ENCODE results near the gene CMPK2. TPM values are rescaled to one million over a fixed set of nuclear protein-coding genes. Genes with fewer than 3 reads are reported as not detected.

The CMPK2 gene
- total RNA-seq, 1 experiment from 2014 or later, result 0.52 TPM

DNA sequence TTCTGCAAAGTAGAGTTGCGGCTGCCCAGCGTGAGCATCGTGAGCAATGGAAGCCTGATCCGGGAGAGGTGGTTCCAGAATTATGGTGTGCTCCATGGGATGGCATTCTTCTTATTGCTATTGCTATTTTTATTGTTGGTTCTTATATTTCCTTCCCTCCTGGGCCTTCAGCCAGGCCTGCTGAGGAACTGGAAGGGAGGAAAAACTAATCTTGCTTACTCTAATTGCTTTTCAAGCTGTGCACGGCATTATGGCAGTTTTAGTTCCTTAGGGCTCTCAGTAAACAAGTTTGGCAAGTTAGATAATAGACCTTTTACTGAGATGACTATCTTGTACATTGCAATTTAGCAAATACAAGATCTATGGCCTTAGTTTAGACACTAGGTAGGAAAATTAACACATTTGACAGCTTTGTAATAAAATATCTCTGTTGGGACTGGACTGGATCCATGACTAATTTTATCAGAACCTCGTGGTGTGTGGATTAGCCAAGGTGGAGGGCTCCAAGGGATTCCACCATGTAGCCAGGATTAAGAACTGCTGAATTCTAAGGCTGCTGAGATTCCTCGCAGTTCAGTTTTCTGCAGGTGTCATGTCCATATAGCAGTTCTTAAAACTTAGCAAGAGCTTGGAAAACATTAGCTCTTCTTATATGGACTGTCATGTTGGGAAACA lies 17.9 kb upstream of the CMPK2 start:
- Mint-ChIP-seq H3K36me3 (ENCODE audit: insufficient read depth, unreplicated experiment) (no peaks in the 10 kb centered on the region), H3K4me3 (ENCODE audit: unreplicated experiment) (no peak overlapping the region), H3K9me3 (ENCODE audit: unreplicated experiment) (peaks cover 10% of the 10 kb centered on the region), H3K27ac (ENCODE audit: unreplicated experiment) (no peak overlapping the region), H3K27me3 (ENCODE audit: insufficient read depth, unreplicated experiment) (peaks cover 2% of the 10 kb centered on the region), H3K4me1 (ENCODE audit: low read depth, unreplicated experiment) (no peaks in the 10 kb centered on the region)
- CTCF ChIA-PET, result no interaction called here
- POLR2A ChIA-PET, result no interaction called here
- H3K4me1 ChIP-seq, result no peaks in the 10 kb centered on the region
- DNase-seq, result no peak
- no peaks in the 10 kb centered on the region for H3K36me3 ChIP-seq (ENCODE audit: control insufficient read depth, insufficient read depth, low read length)
- no TSS peak for BruUV-seq (replicated peaks)
- no peaks in the 10 kb centered on the region for H3K27me3 ChIP-seq (replicated peaks; ENCODE audit: control insufficient read depth, insufficient read depth, low read length)
- peaks cover 4% of the 10 kb centered on the region; the same call in 1 of the 2 replicates for H3K9me3 ChIP-seq
- intact Hi-C loops (cut with micrococcal nuclease; ENCODE audit: unreplicated experiment), result no loop called here
- TF ChIP-seq, protein P1, sequence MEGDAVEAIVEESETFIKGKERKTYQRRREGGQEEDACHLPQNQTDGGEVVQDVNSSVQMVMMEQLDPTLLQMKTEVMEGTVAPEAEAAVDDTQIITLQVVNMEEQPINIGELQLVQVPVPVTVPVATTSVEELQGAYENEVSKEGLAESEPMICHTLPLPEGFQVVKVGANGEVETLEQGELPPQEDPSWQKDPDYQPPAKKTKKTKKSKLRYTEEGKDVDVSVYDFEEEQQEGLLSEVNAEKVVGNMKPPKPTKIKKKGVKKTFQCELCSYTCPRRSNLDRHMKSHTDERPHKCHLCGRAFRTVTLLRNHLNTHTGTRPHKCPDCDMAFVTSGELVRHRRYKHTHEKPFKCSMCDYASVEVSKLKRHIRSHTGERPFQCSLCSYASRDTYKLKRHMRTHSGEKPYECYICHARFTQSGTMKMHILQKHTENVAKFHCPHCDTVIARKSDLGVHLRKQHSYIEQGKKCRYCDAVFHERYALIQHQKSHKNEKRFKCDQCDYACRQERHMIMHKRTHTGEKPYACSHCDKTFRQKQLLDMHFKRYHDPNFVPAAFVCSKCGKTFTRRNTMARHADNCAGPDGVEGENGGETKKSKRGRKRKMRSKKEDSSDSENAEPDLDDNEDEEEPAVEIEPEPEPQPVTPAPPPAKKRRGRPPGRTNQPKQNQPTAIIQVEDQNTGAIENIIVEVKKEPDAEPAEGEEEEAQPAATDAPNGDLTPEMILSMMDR (IDR thresholded peaks at IDR 0.05; ENCODE audit: insufficient read depth in 1 of 2, low read depth in 1 of 2, low read length in 1 of 2, severe bottlenecking in 1 of 2, unreplicated experiment in 1 of 2), result no peak
- no peak overlapping the region for H3K4me3 ChIP-seq (ENCODE audit: low read depth, low read length)

DNA sequence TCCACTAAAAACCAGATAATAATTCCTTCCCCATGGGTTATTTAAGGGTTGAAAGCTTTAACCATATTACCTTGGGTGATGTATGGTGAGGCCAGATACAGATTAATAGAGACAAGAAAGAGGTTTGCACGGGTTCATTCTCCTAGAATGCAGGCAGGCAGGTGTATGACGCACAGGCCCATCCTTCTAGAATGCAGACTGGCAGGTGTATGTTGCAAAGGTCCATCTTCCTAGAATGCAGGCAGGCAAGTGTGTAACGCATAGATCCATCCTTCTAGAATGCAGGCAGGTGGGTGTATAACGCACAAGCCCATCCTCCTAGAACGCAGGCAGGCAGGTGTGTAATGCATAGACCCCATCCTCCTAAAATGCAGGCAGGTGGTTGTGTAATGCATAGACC lies 15.8 kb upstream of the CMPK2 start:
- ChIA-PET POLR2A (no interaction called here), CTCF (no interaction called here)
- no peaks in the 10 kb centered on the region for H3K36me3 Mint-ChIP-seq (ENCODE audit: insufficient read depth, unreplicated experiment)
- H3K9me3 Mint-ChIP-seq (ENCODE audit: unreplicated experiment), result peaks cover 10% of the 10 kb centered on the region
- no TSS peak for BruUV-seq (replicated peaks)
- H3K27me3 Mint-ChIP-seq (ENCODE audit: insufficient read depth, unreplicated experiment), result peaks cover 2% of the 10 kb centered on the region
- H3K4me3 Mint-ChIP-seq (ENCODE audit: unreplicated experiment), result no peak overlapping the region
- Histone ChIP-seq H3K36me3 (ENCODE audit: control insufficient read depth, insufficient read depth, low read length) (no peaks in the 10 kb centered on the region), H3K27me3 (replicated peaks; ENCODE audit: control insufficient read depth, insufficient read depth, low read length) (no peaks in the 10 kb centered on the region), H3K4me3 (ENCODE audit: low read depth, low read length) (no peak overlapping the region), H3K4me1 (no peaks in the 10 kb centered on the region), H3K9me3 (peaks cover 4% of the 10 kb centered on the region; the same call in 1 of the 2 replicates)
- no peak for DNase-seq
- H3K27ac Mint-ChIP-seq (ENCODE audit: unreplicated experiment), result no peak overlapping the region
- TF ChIP-seq, protein P1 (IDR thresholded peaks at IDR 0.05; ENCODE audit: insufficient read depth in 1 of 2, low read depth in 1 of 2, low read length in 1 of 2, severe bottlenecking in 1 of 2, unreplicated experiment in 1 of 2), result no peak
- no peaks in the 10 kb centered on the region for H3K4me1 Mint-ChIP-seq (ENCODE audit: low read depth, unreplicated experiment)
- intact Hi-C loops (cut with micrococcal nuclease; ENCODE audit: unreplicated experiment), result no loop called here

DNA sequence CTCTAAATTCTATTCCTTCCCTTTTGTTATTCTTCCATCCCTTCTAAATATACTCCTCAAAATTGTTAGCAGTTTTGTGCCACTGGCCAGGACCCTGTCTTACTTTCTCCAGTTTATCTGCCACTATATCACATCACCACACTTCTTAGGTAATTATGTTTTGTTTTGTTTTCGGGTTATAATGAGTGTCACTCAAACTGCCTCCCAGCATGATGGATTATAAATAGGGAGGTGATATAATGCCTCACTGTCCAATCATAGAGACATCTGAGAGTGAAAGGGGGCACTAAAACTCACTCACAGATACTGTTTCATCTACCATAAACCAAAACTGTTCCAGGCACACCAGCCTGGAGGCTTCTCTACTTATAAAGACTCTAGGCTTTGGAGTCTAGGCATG lies 15.3 kb upstream of the CMPK2 start:
- TF ChIP-seq, protein P1 (IDR thresholded peaks at IDR 0.05; ENCODE audit: insufficient read depth in 1 of 2, low read depth in 1 of 2, low read length in 1 of 2, severe bottlenecking in 1 of 2, unreplicated experiment in 1 of 2), result no peak

More for the DNA sequence above, 15.3 kb upstream of the CMPK2 start:
- H3K4me3 Mint-ChIP-seq (ENCODE audit: unreplicated experiment), result no peak overlapping the region
- POLR2A ChIA-PET, result no interaction called here
- CTCF ChIA-PET, result no interaction called here
- no peaks in the 10 kb centered on the region for H3K4me1 ChIP-seq
- intact Hi-C loops (cut with micrococcal nuclease; ENCODE audit: unreplicated experiment), result no loop called here
- no peak overlapping the region for H3K4me3 ChIP-seq (ENCODE audit: low read depth, low read length)
- no peaks in the 10 kb centered on the region for H3K27me3 ChIP-seq (replicated peaks; ENCODE audit: control insufficient read depth, insufficient read depth, low read length)
- no TSS peak for BruUV-seq (replicated peaks)
- H3K9me3 ChIP-seq, result peaks cover 4% of the 10 kb centered on the region; the same call in 1 of the 2 replicates
- H3K27me3 Mint-ChIP-seq (ENCODE audit: insufficient read depth, unreplicated experiment), result peaks cover 2% of the 10 kb centered on the region
- DNase-seq, result no peak
- no peaks in the 10 kb centered on the region for H3K36me3 Mint-ChIP-seq (ENCODE audit: insufficient read depth, unreplicated experiment)
- H3K27ac Mint-ChIP-seq (ENCODE audit: unreplicated experiment), result no peak overlapping the region
- no peaks in the 10 kb centered on the region for H3K36me3 ChIP-seq (ENCODE audit: control insufficient read depth, insufficient read depth, low read length)
- no peaks in the 10 kb centered on the region for H3K4me1 Mint-ChIP-seq (ENCODE audit: low read depth, unreplicated experiment)
- peaks cover 10% of the 10 kb centered on the region for H3K9me3 Mint-ChIP-seq (ENCODE audit: unreplicated experiment)

Measured in Caco-2 (cell line).